PFSK-1 (cell line): ENCODE results near the gene HINT3.

Experiments used
- POLR2AphosphoS5 ChIP-seq: IDR thresholded peaks from 2 replicates; pipeline ENCODE4 v1.6.1; 2012; ENCODE audit warnings: low read depth, mild to moderate bottlenecking, control low read depth, low read length, moderate library complexity
- REST ChIP-seq, 2 experiments: IDR thresholded peaks; 2 replicates each; pipeline versions ENCODE4 v1.6.1 to v1.8.0; 2011 to 2012; ENCODE audit warnings: low read depth in 2 of 2, low read length in 2 of 2, control low read depth in 1 of 2, inconsistent platforms in 1 of 2, mild to moderate bottlenecking in 1 of 2, moderate library complexity in 1 of 2; ENCODE audit not compliant: insufficient read depth in 1 of 2
- SIN3A ChIP-seq: IDR thresholded peaks from 2 replicates; pipeline ENCODE4 v1.6.1; 2012; ENCODE audit warnings: mild to moderate bottlenecking, low read length, moderate library complexity, borderline replicate concordance; ENCODE audit not compliant: insufficient read depth
- TAF1 ChIP-seq: IDR thresholded peaks from 2 replicates; pipeline ENCODE4 v1.6.1; 2012; ENCODE audit warnings: low read length, control low read depth, borderline replicate concordance; ENCODE audit not compliant: insufficient read depth

- TF ChIP-seq POLR2AphosphoS5 (no peak), REST (IDR thresholded peaks at IDR 0.05; ENCODE audit: insufficient read depth in 1 of 2, low read depth in 2 of 2, low read length in 2 of 2) (no peak), TAF1 (no peak), SIN3A (no peak)
These were observed 25.1 kb downstream of the HINT3 start for GRCh38 chr6:125981571-125982185.
